ENCODE measurements around the gene HNRNPA3.

GRCh38 chr2:177263451-177264208 lies 51.0 kb downstream of the HNRNPA3 start:
- no peak for TF ChIP-seq ZNF274 (IDR thresholded peaks at IDR 0.05; ENCODE audit: low read depth, low read length)
- no peak for TF ChIP-seq YY1 (IDR thresholded peaks at IDR 0.05; ENCODE audit: insufficient read depth, insufficient read length)
- no peak for TF ChIP-seq SUZ12 (IDR thresholded peaks at IDR 0.05; ENCODE audit: extremely low read depth, insufficient read depth, insufficient read length)
